Endothelial cell of umbilical vein (primary cell): ENCODE results near the gene ADCY3. TPM values are rescaled to one million over a fixed set of nuclear protein-coding genes. Genes with fewer than 3 reads are reported as not detected.

Source experiments
- BruUV-seq: library from RNA; stranded (reverse); fragments of 400-500 nt; replicated peaks from 2 replicates; lab custom pipeline; 2021; lab: Mats Ljungman, UMichigan
- CTCF ChIA-PET: fragments of 300-600, 350-600 bp; sonication (Branson Sonifier 250); formaldehyde crosslinking; loops from one replicate; lab custom pipeline; 2021; ENCODE audit warnings: antibody characterized with exemption, inconsistent platforms; lab: Charles Lee
- POLR2A ChIA-PET: fragments of 300-600, 350-600 bp; sonication (Branson Sonifier 250); formaldehyde crosslinking; loops from one replicate; lab custom pipeline; 2021; ENCODE audit warnings: antibody characterized with exemption, inconsistent platforms; lab: Charles Lee
- DNase-seq: peaks from one replicate; pipeline ENCODE4 v3.0.0-alpha.2; 2011; ENCODE audit warnings: low read depth, low spot score
- FAIRE-seq: peaks from 2 replicates; lab custom pipeline; 2011; peaks lifted over from hg19 to GRCh38; lab: Jason Lieb, UNC
- H2AFZ ChIP-seq: 2 replicates; pipeline ENCODE4 v1.6.0; 2012; ENCODE audit warnings: low read depth, low read length, control low read depth, inconsistent platforms
- H3K27ac ChIP-seq: 2 replicates; pipeline ENCODE4 v1.5.1; 2011; ENCODE audit warnings: low read depth, mild to moderate bottlenecking, control low read depth, low read length, moderate library complexity; ENCODE audit not compliant: insufficient read depth
- H3K27me3 ChIP-seq, 2 experiments: 2 replicates each; pipeline versions ENCODE4 v1.6.0 to v1.6.1; 2011; ENCODE audit warnings: low read length in 2 of 2, mixed read lengths in 1 of 2; ENCODE audit not compliant: control insufficient read depth in 2 of 2, insufficient read depth in 2 of 2
- H3K36me3 ChIP-seq, 2 experiments: 2 replicates in 1 of 2; 3 replicates in 1 of 2; pipeline ENCODE4 v1.5.1; 2011; ENCODE audit warnings: low read length in 2 of 2, mild to moderate bottlenecking in 1 of 2, moderate library complexity in 1 of 2; ENCODE audit not compliant: control insufficient read depth in 2 of 2, insufficient read depth in 2 of 2; ENCODE audit errors: extremely low read depth in 1 of 2
- H3K4me1 ChIP-seq: 3 replicates; pipeline ENCODE4 v1.5.1; 2011; ENCODE audit warnings: mild to moderate bottlenecking, low read length; ENCODE audit not compliant: control insufficient read depth, insufficient read depth; ENCODE audit errors: extremely low read depth
- H3K4me2 ChIP-seq: 2 replicates; pipeline ENCODE4 v1.6.1; 2011; ENCODE audit warnings: low read length, control low read depth, mixed read lengths; ENCODE audit not compliant: insufficient read depth
- H3K4me3 ChIP-seq, 3 experiments: fragments of 200-600 bp in 1 of 3; sonication (generic), shearing (Covaris generic) in 1 of 3; replicated peaks in 1 of 3; 2 replicates each; pipeline ENCODE4 v1.5.1; 2011 to 2016; ENCODE audit warnings: control low read depth in 3 of 3, low read length in 3 of 3, mild to moderate bottlenecking in 2 of 3, inconsistent platforms in 1 of 3, low read depth in 1 of 3, moderate library complexity in 1 of 3; ENCODE audit not compliant: insufficient read depth in 1 of 3
- H3K79me2 ChIP-seq: 2 replicates; pipeline ENCODE4 v1.6.0; 2012; ENCODE audit warnings: low read length, inconsistent platforms; ENCODE audit not compliant: control insufficient read depth, insufficient read depth
- H3K9ac ChIP-seq: replicated peaks from 2 replicates; pipeline ENCODE3; 2011; ENCODE audit warnings: low read length, control low read depth; ENCODE audit not compliant: insufficient read depth; ENCODE audit errors: extremely low read depth
- H3K9me1 ChIP-seq: replicated peaks from 3 replicates; pipeline ENCODE4 v1.6.0; 2011; ENCODE audit warnings: mild to moderate bottlenecking, low read length; ENCODE audit not compliant: control insufficient read depth, insufficient read depth; ENCODE audit errors: extremely low read depth
- H3K9me3 ChIP-seq: replicated peaks from 2 replicates; pipeline ENCODE4 v1.5.1; 2012; ENCODE audit warnings: low read length, inconsistent platforms; ENCODE audit not compliant: control insufficient read depth, insufficient read depth
- H4K20me1 ChIP-seq: replicated peaks from 2 replicates; pipeline ENCODE3; 2011; ENCODE audit warnings: mild to moderate bottlenecking, low read length; ENCODE audit not compliant: control insufficient read depth, insufficient read depth; ENCODE audit errors: extremely low read depth
- EZH2 ChIP-seq: IDR thresholded peaks from 2 replicates; pipeline ENCODE4 v1.6.1; 2012; ENCODE audit warnings: borderline replicate concordance, low read depth, mild to moderate bottlenecking, moderate library complexity, low read length, inconsistent platforms; ENCODE audit not compliant: severe bottlenecking
- FOS ChIP-seq: IDR thresholded peaks from 2 replicates; pipeline ENCODE4 v1.6.1; 2011; ENCODE audit warnings: mild to moderate bottlenecking, low read length, moderate library complexity, borderline replicate concordance; ENCODE audit not compliant: insufficient read depth
- GATA2 ChIP-seq: IDR thresholded peaks from 2 replicates; pipeline ENCODE4 v1.7.0; 2011; ENCODE audit warnings: low read depth, mild to moderate bottlenecking, moderate library complexity, mixed read lengths, low read length; ENCODE audit not compliant: insufficient read length, insufficient read depth
- JUN ChIP-seq: IDR thresholded peaks from 2 replicates; pipeline ENCODE4 v1.6.1; 2011; ENCODE audit warnings: borderline replicate concordance, low read depth; ENCODE audit not compliant: insufficient read length, insufficient read depth
- MYC ChIP-seq: IDR thresholded peaks from one replicate; pipeline ENCODE4 v1.6.1; 2011; ENCODE audit warnings: mild to moderate bottlenecking, low read depth, low read length
- POLR2A ChIP-seq: IDR thresholded peaks from 2 replicates; pipeline ENCODE4 v1.6.1; 2012; ENCODE audit warnings: low read depth, mild to moderate bottlenecking, control low read depth, low read length
- POLR2AphosphoS5 ChIP-seq: IDR thresholded peaks from 2 replicates; pipeline ENCODE4 v1.6.1; 2012; ENCODE audit warnings: low read depth, mild to moderate bottlenecking, control low read depth, low read length, moderate library complexity; ENCODE audit not compliant: insufficient read depth
- dilution Hi-C: fragments of 300-500 bp; cut with MboI; formaldehyde crosslinking; loops from one replicate; pipeline ENCODE4 v1.15.0; 2019; ENCODE audit warnings: low sequenced_read_pairs; ENCODE audit not compliant: extremely low pct_ligation_motif_present
- intact Hi-C: fragments of 100-400 bp; cut with micrococcal nuclease; formaldehyde crosslinking; loops from one replicate; pipeline ENCODE4 v1.10.0; 2022
- polyA plus RNA-seq, 4 experiments: library from polyadenylated mRNA; depleted of rRNA in 3 of 4; stranded (reverse) in 3 of 4; unstranded in 1 of 4; fragments of >200 nt; gene quantifications; 2 replicates each; pipeline versions ENCODE4 v1.2.1 to v1.2.3, GENCODE V29; 2011 to 2012; ENCODE audit warnings: missing spikeins in 1 of 4
- total RNA-seq: library from RNA; stranded (reverse); gene quantifications from 2 replicates; pipeline ENCODE4 v1.2.3, GENCODE V29; 2021
- TF ChIP-seq, protein P1 (sequence below), 2 donors: IDR thresholded peaks; 1 replicate in 1 of 2; 2 replicates in 1 of 2; pipeline ENCODE4 v1.5.1; 2011; ENCODE audit warnings: low read length in 2 of 2, mild to moderate bottlenecking in 2 of 2, moderate library complexity in 2 of 2, control low read depth in 1 of 2, inconsistent platforms in 1 of 2, low read depth in 1 of 2; ENCODE audit not compliant: insufficient read depth in 1 of 2; ENCODE audit errors: extremely low read depth in 1 of 2
- TF ChIP-seq, protein P2 (sequence below): IDR thresholded peaks from 2 replicates; pipeline ENCODE4 v1.6.1; 2011; ENCODE audit not compliant: insufficient read depth, insufficient read length

Gene ADCY3
- total and polyA plus RNA-seq, 2 donors (not counting 3 experiments of a cell fraction or from before 2014, with no cell fraction given): 54.0 to 61.3 TPM

DNA sequence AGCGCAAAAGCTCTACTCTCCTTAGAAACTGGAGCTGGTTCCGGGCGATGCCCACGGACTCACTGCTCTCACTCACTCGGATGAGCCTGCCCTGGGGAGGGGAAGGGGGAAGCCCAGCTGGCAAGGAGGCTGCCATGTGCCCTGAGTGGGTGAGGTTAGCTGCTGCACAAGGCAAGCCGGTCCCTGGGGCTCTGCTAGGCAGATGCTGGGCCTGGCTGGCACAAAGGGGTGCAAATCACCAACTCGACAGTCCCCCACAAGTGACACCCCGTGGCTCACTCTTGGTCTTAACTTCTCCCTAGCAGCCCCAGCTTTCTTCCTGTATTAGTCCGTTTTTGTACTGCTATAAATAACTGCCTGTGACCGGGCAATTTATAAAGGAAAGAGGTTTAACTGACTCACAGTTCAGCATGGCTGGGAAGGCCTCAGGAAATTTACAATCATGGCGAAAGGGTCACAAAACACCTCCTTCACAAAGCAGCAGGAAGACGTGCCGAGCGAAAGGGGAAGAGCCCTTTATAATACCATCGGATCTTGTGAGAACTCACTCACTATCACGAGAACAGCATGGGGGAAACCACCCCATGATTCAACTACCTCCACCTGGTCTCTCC lies 33.2 kb downstream of the ADCY3 start:
- Histone ChIP-seq H3K4me1 (peaks cover 15% of the 10 kb centered on the region), H3K4me2 (peak overlapping the region; percentile 1), H3K9me1 (no peaks in the 10 kb centered on the region), H2AFZ (peak overlapping the region; percentile 30), H3K27ac (peak overlapping the region; percentile 8), H3K36me3 (no peaks in the 10 kb centered on the region), H4K20me1 (no peaks in the 10 kb centered on the region), H3K79me2 (peaks cover 2% of the 10 kb centered on the region), H3K9ac (no peak overlapping the region), H3K4me3 (no peak overlapping the region), H3K27me3 (no peaks in the 10 kb centered on the region), H3K9me3 (no peaks in the 10 kb centered on the region)
- POLR2A ChIA-PET: no interaction called here
- intact Hi-C loops (no loop called here), dilution Hi-C loops (no loop called here)
- TSS peak; percentile 64 for BruUV-seq
- CTCF ChIA-PET: interaction anchor here (1.4 kb wide), 1 partner anchor 11 kb away, joined by 3 read pairs; no protein-coding TSS in a partner anchor
- DNase-seq (peak; percentile 85), FAIRE-seq (peak; percentile 74)
- TF ChIP-seq POLR2A: no peak
- TF ChIP-seq FOS: peak; percentile 36

- DNase-seq (peak; percentile 12), FAIRE-seq (no peak)
- CTCF ChIA-PET: interaction anchor here (1.4 kb wide), 1 partner anchor 10 kb away, joined by 3 read pairs; no protein-coding TSS in a partner anchor
Measured at GRCh38 chr2:24886126-24886501, 33.9 kb downstream of the ADCY3 start.

More at GRCh38 chr2:24886126-24886501, 33.9 kb downstream of the ADCY3 start:
- Histone ChIP-seq H4K20me1 (no peaks in the 10 kb centered on the region), H3K9ac (no peak overlapping the region), H3K27me3 (no peaks in the 10 kb centered on the region), H3K36me3 (no peaks in the 10 kb centered on the region), H3K4me2 (no peak overlapping the region), H3K4me1 (peaks cover 15% of the 10 kb centered on the region), H2AFZ (peak overlapping the region; percentile 30), H3K27ac (no peak overlapping the region), H3K9me3 (no peaks in the 10 kb centered on the region), H3K79me2 (peaks cover 2% of the 10 kb centered on the region), H3K4me3 (no peak overlapping the region), H3K9me1 (no peaks in the 10 kb centered on the region)
- intact Hi-C loops (no loop called here), dilution Hi-C loops (no loop called here)
- BruUV-seq: no TSS peak
- TF ChIP-seq, protein P1, sequence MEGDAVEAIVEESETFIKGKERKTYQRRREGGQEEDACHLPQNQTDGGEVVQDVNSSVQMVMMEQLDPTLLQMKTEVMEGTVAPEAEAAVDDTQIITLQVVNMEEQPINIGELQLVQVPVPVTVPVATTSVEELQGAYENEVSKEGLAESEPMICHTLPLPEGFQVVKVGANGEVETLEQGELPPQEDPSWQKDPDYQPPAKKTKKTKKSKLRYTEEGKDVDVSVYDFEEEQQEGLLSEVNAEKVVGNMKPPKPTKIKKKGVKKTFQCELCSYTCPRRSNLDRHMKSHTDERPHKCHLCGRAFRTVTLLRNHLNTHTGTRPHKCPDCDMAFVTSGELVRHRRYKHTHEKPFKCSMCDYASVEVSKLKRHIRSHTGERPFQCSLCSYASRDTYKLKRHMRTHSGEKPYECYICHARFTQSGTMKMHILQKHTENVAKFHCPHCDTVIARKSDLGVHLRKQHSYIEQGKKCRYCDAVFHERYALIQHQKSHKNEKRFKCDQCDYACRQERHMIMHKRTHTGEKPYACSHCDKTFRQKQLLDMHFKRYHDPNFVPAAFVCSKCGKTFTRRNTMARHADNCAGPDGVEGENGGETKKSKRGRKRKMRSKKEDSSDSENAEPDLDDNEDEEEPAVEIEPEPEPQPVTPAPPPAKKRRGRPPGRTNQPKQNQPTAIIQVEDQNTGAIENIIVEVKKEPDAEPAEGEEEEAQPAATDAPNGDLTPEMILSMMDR (IDR thresholded peaks at IDR 0.05; ENCODE audit: extremely low read depth in 1 of 2, insufficient read depth in 1 of 2, low read depth in 1 of 2, low read length in 2 of 2): no peak
- TF ChIP-seq, protein P2, sequence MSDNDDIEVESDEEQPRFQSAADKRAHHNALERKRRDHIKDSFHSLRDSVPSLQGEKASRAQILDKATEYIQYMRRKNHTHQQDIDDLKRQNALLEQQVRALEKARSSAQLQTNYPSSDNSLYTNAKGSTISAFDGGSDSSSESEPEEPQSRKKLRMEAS: no peak
- no peak for TF ChIP-seq FOS
- no peak for TF ChIP-seq EZH2
- TF ChIP-seq POLR2AphosphoS5: no peak
- TF ChIP-seq GATA2: no peak
- TF ChIP-seq POLR2A: no peak
- TF ChIP-seq JUN: no peak
- TF ChIP-seq MYC: no peak
- POLR2A ChIA-PET: no interaction called here
